ENCODE data around the gene PFDN6.

DNA sequence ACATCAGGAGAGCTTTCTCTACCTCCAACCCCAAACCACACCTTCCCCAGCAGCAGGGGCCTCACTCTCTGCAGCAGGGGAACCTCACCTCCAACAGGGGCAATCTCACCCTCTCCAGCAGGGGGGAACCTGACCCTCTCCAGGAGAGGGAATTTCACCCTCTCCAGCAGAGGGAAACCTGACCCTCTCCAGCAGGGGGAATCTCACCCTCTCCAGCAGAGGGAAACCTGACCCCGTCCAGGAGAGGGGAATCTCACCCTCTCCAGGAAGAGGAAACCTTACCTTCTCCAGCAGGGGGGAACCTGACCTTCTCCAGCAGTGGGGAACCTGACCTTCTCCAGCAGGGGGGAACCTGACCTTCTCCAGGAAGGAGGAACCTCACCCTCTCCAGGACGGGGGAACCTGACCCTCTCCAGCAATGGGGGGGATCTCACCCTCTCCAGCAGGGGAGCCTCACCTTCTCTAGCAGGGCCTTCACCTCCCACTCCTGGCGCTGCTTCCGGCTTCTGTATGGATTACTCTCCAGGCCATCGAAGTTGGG, 9.4 kb upstream of the PFDN6 start:
- no peak for TF ChIP-seq ZNF384 (IDR thresholded peaks at IDR 0.05)
- TF ChIP-seq, protein P1, sequence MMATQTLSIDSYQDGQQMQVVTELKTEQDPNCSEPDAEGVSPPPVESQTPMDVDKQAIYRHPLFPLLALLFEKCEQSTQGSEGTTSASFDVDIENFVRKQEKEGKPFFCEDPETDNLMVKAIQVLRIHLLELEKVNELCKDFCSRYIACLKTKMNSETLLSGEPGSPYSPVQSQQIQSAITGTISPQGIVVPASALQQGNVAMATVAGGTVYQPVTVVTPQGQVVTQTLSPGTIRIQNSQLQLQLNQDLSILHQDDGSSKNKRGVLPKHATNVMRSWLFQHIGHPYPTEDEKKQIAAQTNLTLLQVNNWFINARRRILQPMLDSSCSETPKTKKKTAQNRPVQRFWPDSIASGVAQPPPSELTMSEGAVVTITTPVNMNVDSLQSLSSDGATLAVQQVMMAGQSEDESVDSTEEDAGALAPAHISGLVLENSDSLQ (IDR thresholded peaks at IDR 0.05) = no peak
- no peak for TF ChIP-seq FOXK2 (IDR thresholded peaks at IDR 0.05)
- TF ChIP-seq SP1 (IDR thresholded peaks at IDR 0.05) = no peak
- no peak for TF ChIP-seq ELF4 (IDR thresholded peaks at IDR 0.05)
- TF ChIP-seq TARDBP (IDR thresholded peaks at IDR 0.05) = no peak
- TF ChIP-seq FOXM1 (IDR thresholded peaks at IDR 0.05; ENCODE audit: borderline replicate concordance) = no peak
